GM21529 (cell line): Measurements from ENCODE around the gene FOXS1.

Source experiments
- ATAC-seq: cut with Tn5 transposase; IDR thresholded peaks from one replicate; pipeline ENCODE4 v1.9.1; 2021; ENCODE audit not compliant: unreplicated experiment

FOXS1 gene

GRCh38 chr20:31797364-31797763 lies 48.0 kb downstream of the FOXS1 start:
- ATAC-seq = no peak
